Activated T-helper 1 cell treated with anti-CD3 and anti-CD28 coated beads, Interleukin-12 subunit alpha, Interleukin-12 subunit beta, Interleukin-2, Interleukin-4 antibody, amounts not matched to agents 30 ng/mL and 10 ng/mL and 1 ng/mL, durations not matched to agents 14 hours and 24 hours and 36 hours (primary cell): Measurements from ENCODE around the gene ESYT3. TPM values are rescaled to one million over a fixed set of nuclear protein-coding genes. Genes with fewer than 3 reads are reported as not detected.
"Not testable (repeated sequence)": the region's sequence is repeated elsewhere in the genome, so short reads cannot be mapped to it uniquely, and the experiment has no call there.

Source experiments
- DNase-seq: peaks from one replicate; pipeline ENCODE4 v3.0.0; 2021; ENCODE audit warnings: low spot score
- H3K27ac Mint-ChIP-seq: one replicate; pipeline ENCODE4 v1.8.0; 2021; ENCODE audit warnings: mild to moderate bottlenecking, mixed read lengths
- H3K27me3 Mint-ChIP-seq: one replicate; pipeline ENCODE4 v1.8.0; 2022; ENCODE audit warnings: mild to moderate bottlenecking, moderate library complexity, mixed read lengths; ENCODE audit not compliant: insufficient read depth
- H3K36me3 Mint-ChIP-seq: one replicate; pipeline ENCODE4 v1.8.0; 2021; ENCODE audit warnings: low read depth, mixed read lengths
- H3K4me1 Mint-ChIP-seq: one replicate; pipeline ENCODE4 v1.8.0; 2021; ENCODE audit warnings: low read depth, mixed read lengths
- H3K4me3 Mint-ChIP-seq: one replicate; pipeline ENCODE4 v1.8.0; 2021; ENCODE audit warnings: mild to moderate bottlenecking, moderate library complexity, mixed read lengths
- H3K9me3 Mint-ChIP-seq: one replicate; pipeline ENCODE4 v1.8.0; 2021; ENCODE audit warnings: mixed read lengths
- intact Hi-C: fragments of 100-400 bp; cut with micrococcal nuclease; formaldehyde crosslinking; loops from one replicate; pipeline ENCODE4 v1.15.1; 2024
- total RNA-seq: library from RNA; stranded (reverse); gene quantifications from 2 replicates; pipeline ENCODE4 v1.2.3, GENCODE V29; 2022

Gene ESYT3
- total RNA-seq, 1 donor from 2014 or later: 0.44 TPM

GRCh38 chr3:138452436-138452835 is 18.0 kb downstream of the ESYT3 start:
- Mint-ChIP-seq H3K27ac (no peak overlapping the region), H3K27me3 (peaks cover 6% of the 10 kb centered on the region), H3K36me3 (no peaks in the 10 kb centered on the region), H3K9me3 (no peaks in the 10 kb centered on the region), H3K4me3 (no peak overlapping the region), H3K4me1 (no peaks in the 10 kb centered on the region)
- intact Hi-C loops: no loop called here
- DNase-seq: no peak

GRCh38 chr3:138453940-138454339 is 19.5 kb downstream of the ESYT3 start:
- intact Hi-C loops, H3K4me3 Mint-ChIP-seq, H3K4me1 Mint-ChIP-seq, H3K9me3 Mint-ChIP-seq, DNase-seq, H3K27me3 Mint-ChIP-seq, H3K36me3 Mint-ChIP-seq, H3K27ac Mint-ChIP-seq: not testable (repeated sequence)

DNA sequence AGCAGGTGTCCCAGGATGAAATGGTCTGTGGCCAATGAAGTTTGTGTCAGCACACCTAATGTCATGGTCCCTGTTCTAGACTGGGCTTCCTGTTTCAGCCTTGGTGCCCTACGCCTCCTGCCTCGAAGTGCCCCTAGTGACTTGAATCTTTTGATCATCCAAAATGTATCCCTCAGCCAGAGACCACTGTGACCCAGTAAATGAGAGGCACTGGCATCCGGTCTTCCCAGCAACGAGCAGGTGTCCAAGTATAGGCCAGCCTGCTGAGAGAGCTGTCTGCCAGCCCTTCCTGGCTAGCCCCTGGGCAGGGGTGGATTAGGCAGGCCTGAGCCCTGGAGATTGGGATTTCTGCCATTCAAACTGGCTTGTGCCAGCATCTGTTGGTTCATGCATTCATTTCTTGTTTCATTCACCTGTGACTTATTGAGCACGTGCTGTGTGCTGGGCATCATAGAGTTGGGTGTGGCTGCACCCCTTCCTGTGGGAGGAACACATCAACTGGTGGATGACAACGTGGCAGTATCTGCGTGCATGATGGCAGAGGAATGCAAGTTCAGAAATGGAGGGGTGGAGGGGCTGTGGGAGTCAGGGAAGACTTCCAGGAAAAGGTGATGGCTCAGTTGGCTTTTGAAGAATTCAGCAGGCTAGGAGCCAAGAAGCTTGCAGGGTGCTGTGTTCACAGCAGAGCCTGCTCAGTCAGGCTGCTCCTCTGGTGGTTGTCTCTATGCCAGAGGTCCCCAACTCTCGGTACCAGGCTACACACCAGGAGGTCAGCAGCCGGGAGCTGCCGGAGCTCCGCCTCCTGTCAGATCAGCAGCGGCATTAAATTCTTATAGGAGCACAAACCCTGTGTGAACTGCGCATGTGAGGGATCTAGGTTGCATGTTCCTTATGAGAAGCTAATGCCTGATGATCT is 21.6 kb downstream of the ESYT3 start:
- intact Hi-C loops: no loop called here
- Mint-ChIP-seq H3K4me3 (no peak overlapping the region), H3K36me3 (no peaks in the 10 kb centered on the region)

GRCh38 chr3:138456961-138457862 is 22.8 kb downstream of the ESYT3 start:
- no peak for DNase-seq
- intact Hi-C loops: no loop called here
- Mint-ChIP-seq H3K36me3 (no peaks in the 10 kb centered on the region), H3K9me3 (no peaks in the 10 kb centered on the region), H3K4me1 (no peaks in the 10 kb centered on the region), H3K27ac (no peak overlapping the region), H3K27me3 (peaks cover 4% of the 10 kb centered on the region), H3K4me3 (no peak overlapping the region)

More for the DNA sequence above, 21.6 kb downstream of the ESYT3 start:
- H3K27me3 Mint-ChIP-seq: peaks cover 4% of the 10 kb centered on the region
- no peak overlapping the region for H3K27ac Mint-ChIP-seq
- DNase-seq: no peak
- H3K4me1 Mint-ChIP-seq: no peaks in the 10 kb centered on the region
- no peaks in the 10 kb centered on the region for H3K9me3 Mint-ChIP-seq

- intact Hi-C loops: no loop called here
- no peak for DNase-seq
These were observed 23.7 kb downstream of the ESYT3 start for GRCh38 chr3:138457863-138458735.

GRCh38 chr3:138458774-138459499 is 24.5 kb downstream of the ESYT3 start:
- H3K9me3 Mint-ChIP-seq: no peaks in the 10 kb centered on the region
- no peaks in the 10 kb centered on the region for H3K36me3 Mint-ChIP-seq
- DNase-seq: no peak
- intact Hi-C loops: no loop called here
- no peaks in the 10 kb centered on the region for H3K4me1 Mint-ChIP-seq
- H3K27me3 Mint-ChIP-seq: peaks cover 2% of the 10 kb centered on the region
- H3K27ac Mint-ChIP-seq: no peak overlapping the region
- H3K4me3 Mint-ChIP-seq: no peak overlapping the region

More at GRCh38 chr3:138457863-138458735, 23.7 kb downstream of the ESYT3 start:
- no peaks in the 10 kb centered on the region for H3K4me1 Mint-ChIP-seq
- H3K36me3 Mint-ChIP-seq: no peaks in the 10 kb centered on the region
- H3K4me3 Mint-ChIP-seq: no peak overlapping the region
- H3K27me3 Mint-ChIP-seq: peaks cover 2% of the 10 kb centered on the region
- H3K27ac Mint-ChIP-seq: no peak overlapping the region
- no peaks in the 10 kb centered on the region for H3K9me3 Mint-ChIP-seq

DNA sequence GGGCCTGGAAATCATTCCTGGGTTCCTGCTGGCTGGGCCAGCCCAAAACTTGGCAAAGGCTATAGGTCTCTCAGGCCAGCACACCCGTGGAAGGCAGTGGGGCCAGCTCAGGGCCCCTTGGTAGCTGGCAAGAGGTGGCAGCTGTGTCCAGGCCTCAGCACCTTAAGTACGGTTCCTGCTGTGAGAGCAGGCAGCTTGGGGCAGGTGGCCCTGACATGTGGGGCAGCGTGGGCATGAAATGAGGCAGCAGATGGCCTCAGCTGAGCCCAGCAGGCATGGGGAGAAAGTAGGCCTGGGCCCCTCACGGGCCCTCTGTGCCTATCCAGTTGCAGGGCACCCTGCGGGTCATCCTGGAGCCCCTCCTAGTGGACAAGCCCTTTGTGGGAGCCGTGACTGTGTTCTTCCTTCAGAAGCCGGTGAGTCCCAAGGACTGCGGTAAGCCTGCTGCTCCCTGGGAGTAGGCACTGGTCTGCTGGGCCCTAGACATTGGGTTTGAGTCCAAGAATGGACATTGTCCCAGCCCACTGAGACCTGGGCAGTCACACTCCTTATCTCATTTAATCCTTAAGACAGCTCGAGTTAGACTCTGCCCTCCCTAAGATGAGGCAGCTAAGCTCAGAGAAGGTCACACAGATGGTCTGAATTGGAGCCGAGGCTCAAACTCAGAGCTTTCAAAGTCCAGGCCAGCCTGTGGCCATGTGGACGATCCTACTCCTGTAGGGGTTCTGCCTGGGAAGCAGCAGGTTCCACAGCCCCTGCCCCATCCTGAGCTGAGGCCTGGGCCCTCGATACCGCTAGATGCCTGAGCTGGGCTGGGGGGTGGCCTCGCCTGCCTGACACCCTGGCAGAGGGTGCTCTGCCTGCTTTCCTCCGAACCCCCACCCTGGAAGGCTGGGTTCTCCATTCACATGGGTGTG is 25.5 kb downstream of the ESYT3 start:
- Mint-ChIP-seq H3K9me3 (no peaks in the 10 kb centered on the region), H3K27ac (no peak overlapping the region), H3K36me3 (no peaks in the 10 kb centered on the region), H3K4me3 (no peak overlapping the region), H3K27me3 (peaks cover 3% of the 10 kb centered on the region), H3K4me1 (no peaks in the 10 kb centered on the region)
- intact Hi-C loops: loop anchor here (5.0 kb wide), 1 partner anchor 457 kb away; no protein-coding TSS in a partner anchor
- no peak for DNase-seq

DNA sequence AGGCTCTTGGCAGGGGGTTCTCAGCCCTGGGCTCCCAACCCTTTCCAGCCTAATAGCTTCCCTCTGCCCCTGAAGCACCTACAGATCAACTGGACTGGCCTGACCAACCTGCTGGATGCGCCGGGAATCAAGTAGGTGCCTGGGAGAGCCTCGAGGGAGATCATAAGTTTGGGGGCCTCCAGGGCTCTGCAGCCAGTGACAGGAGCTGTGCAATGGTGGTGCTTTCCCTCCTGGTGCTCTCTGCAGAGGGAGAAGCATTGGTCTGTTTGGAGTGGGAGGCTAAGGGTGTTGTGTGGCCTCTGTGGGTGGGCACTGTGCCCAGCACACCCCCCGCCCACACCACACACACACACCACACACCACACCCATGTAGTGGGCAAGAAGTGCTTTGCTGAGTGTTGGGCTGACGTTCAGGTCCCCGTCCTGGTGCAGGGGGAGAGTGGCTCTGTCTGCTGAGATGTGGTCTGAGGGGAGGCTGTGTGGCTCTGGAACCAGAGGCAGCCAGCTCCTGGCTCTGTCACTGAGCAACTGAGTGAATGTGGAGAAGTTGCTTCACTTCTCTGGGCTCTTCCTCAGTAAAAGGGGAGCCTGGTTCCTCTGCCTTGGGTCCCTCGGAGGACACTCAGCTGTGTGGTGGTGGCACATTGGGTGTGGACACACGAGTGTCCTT is 26.3 kb downstream of the ESYT3 start:
- H3K27ac Mint-ChIP-seq: no peak overlapping the region
- no peak for DNase-seq
- intact Hi-C loops: loop anchor here (5.0 kb wide), 1 partner anchor 457 kb away; no protein-coding TSS in a partner anchor
- H3K27me3 Mint-ChIP-seq: peaks cover 5% of the 10 kb centered on the region
- no peak overlapping the region for H3K4me3 Mint-ChIP-seq
- no peaks in the 10 kb centered on the region for H3K36me3 Mint-ChIP-seq
- H3K4me1 Mint-ChIP-seq: no peaks in the 10 kb centered on the region
- H3K9me3 Mint-ChIP-seq: no peaks in the 10 kb centered on the region

- H3K36me3 Mint-ChIP-seq: no peaks in the 10 kb centered on the region
- intact Hi-C loops: loop anchor here (5.0 kb wide), 1 partner anchor 456 kb away; no protein-coding TSS in a partner anchor
- peaks cover 5% of the 10 kb centered on the region for H3K27me3 Mint-ChIP-seq
- no peak overlapping the region for H3K27ac Mint-ChIP-seq
- H3K4me3 Mint-ChIP-seq: no peak overlapping the region
- no peaks in the 10 kb centered on the region for H3K9me3 Mint-ChIP-seq
- DNase-seq: no peak
- no peaks in the 10 kb centered on the region for H3K4me1 Mint-ChIP-seq
These were observed 26.8 kb downstream of the ESYT3 start for GRCh38 chr3:138461246-138461645.

- intact Hi-C loops: loop anchor here (5.0 kb wide), 1 partner anchor 455 kb away; no protein-coding TSS in a partner anchor
- no peak for DNase-seq
- Mint-ChIP-seq H3K27me3 (peaks cover 9% of the 10 kb centered on the region), H3K4me3 (no peak overlapping the region), H3K4me1 (no peaks in the 10 kb centered on the region), H3K9me3 (no peaks in the 10 kb centered on the region), H3K36me3 (no peaks in the 10 kb centered on the region), H3K27ac (no peak overlapping the region)
These were observed 27.5 kb downstream of the ESYT3 start for GRCh38 chr3:138461896-138462295.
